K562 (cell line): ENCODE measurements around the gene HAPSTR1. TPM values are rescaled to one million over a fixed set of nuclear protein-coding genes. Genes with fewer than 3 reads are reported as not detected.

Source experiments
- BRF1 ChIP-seq: IDR thresholded peaks from 3 replicates; pipeline ENCODE4 v1.6.1; 2011; ENCODE audit warnings: borderline replicate concordance, mild to moderate bottlenecking; ENCODE audit not compliant: insufficient read length; ENCODE audit errors: extremely low read depth
- CBX3 ChIP-seq, 2 experiments: IDR thresholded peaks; 1 replicate in 1 of 2; 2 replicates in 1 of 2; pipeline ENCODE4 v1.6.1; 2012; ENCODE audit warnings: inconsistent platforms in 2 of 2, low read length in 2 of 2, borderline replicate concordance in 1 of 2, control low read depth in 1 of 2
- CREM ChIP-seq: IDR thresholded peaks from 2 replicates; pipeline ENCODE4 v1.6.1; 2014; ENCODE audit warnings: antibody characterized with exemption, low read depth
- CXXC5 ChIP-seq: fragments of 250-450 bp; sonication (Bioruptor Pico); IDR thresholded peaks from 2 replicates; pipeline ENCODE4 v1.8.0; 2022; ENCODE audit warnings: inconsistent platforms, mild to moderate bottlenecking, moderate library complexity
- DACH1 ChIP-seq: fragments of 450-650 bp; IDR thresholded peaks from 2 replicates; pipeline ENCODE4 v1.6.1; 2018; ENCODE audit not compliant: partially characterized antibody
- ELF1 ChIP-seq: fragments of 200-800 bp; sonication (Bioruptor generic); IDR thresholded peaks from 2 replicates; pipeline ENCODE4 v1.6.1; 2016; ENCODE audit warnings: missing genetic modification characterization, missing compliant biosample characterization
- EZH2 ChIP-seq: IDR thresholded peaks from 2 replicates; pipeline ENCODE4 v1.6.1; 2012; ENCODE audit warnings: low read depth, mild to moderate bottlenecking, inconsistent platforms, low read length, borderline replicate concordance
- GABPB1 ChIP-seq: sonication (generic); formaldehyde crosslinking; IDR thresholded peaks from 2 replicates; pipeline ENCODE4 v1.8.0; 2022; ENCODE audit warnings: mild to moderate bottlenecking, missing genetic modification reagents
- GATAD2A ChIP-seq: fragments of 450-650 bp; IDR thresholded peaks from 2 replicates; pipeline ENCODE4 v1.6.1; 2017
- REST ChIP-seq, 2 experiments: fragments of 450-650 bp; formaldehyde crosslinking in 1 of 2; IDR thresholded peaks; 2 replicates each; pipeline versions ENCODE4 v1.4.0 to v1.6.1; 2014 to 2020; ENCODE audit warnings: mild to moderate bottlenecking in 2 of 2, borderline replicate concordance in 1 of 2, low read depth in 1 of 2
- TAF1 ChIP-seq: IDR thresholded peaks from 2 replicates; pipeline ENCODE4 v1.6.1; 2011; ENCODE audit warnings: mild to moderate bottlenecking, low read length, moderate library complexity; ENCODE audit not compliant: insufficient read depth, control insufficient read depth, severe bottlenecking; ENCODE audit errors: extremely low read depth
- ZNF253 ChIP-seq: fragments of 250-450 bp; sonication (Bioruptor Pico); conservative IDR thresholded peaks from 2 replicates; pipeline ENCODE4 v1.6.1; 2021; ENCODE audit warnings: mild to moderate bottlenecking
- ZNF583 ChIP-seq: fragments of 250-450 bp; sonication (Bioruptor Pico); IDR thresholded peaks from 2 replicates; pipeline ENCODE4 v1.4.0; 2020
- ZNF609 ChIP-seq: sonication (generic); formaldehyde crosslinking; IDR thresholded peaks from 2 replicates; pipeline ENCODE4 v1.8.1; 2023; ENCODE audit warnings: missing genetic modification reagents, mild to moderate bottlenecking, borderline replicate concordance
- polyA plus RNA-seq, 8 experiments: library from polyadenylated mRNA; depleted of rRNA in 4 of 8; stranded (reverse) in 5 of 8; unstranded in 3 of 8; fragments of >200 nt; fragmentation: Nextera tagmentation in 2 of 8; fragmentation: Illumina TruSeq in 1 of 8; extraction: Ambion mirVana in 2 of 8; extraction: Trizol in 1 of 8; gene quantifications; 2 replicates each; pipeline versions ENCODE4 v1.2.1 to v1.2.3, GENCODE V29; 2011 to 2014; ENCODE audit warnings: inconsistent platforms in 1 of 8, missing spikeins in 1 of 8
- total RNA-seq, 7 experiments: library from RNA; depleted of rRNA in 6 of 7; stranded (reverse); fragments of >200 nt in 6 of 7; fragmentation: Illumina TruSeq in 2 of 7; extraction: Trizol in 2 of 7; gene quantifications; 2 replicates each; pipeline versions ENCODE4 v1.2.1 to v1.2.3, GENCODE V29; 2011 to 2021; ENCODE audit warnings: low replicate concordance in 1 of 7

The HAPSTR1 gene
- total and polyA plus RNA-seq, 9 of the 15 experiments (the other 6 are each of a cell fraction or from before 2014, with no cell fraction given) = 10.8 to 67.9 (median 36.5) TPM

- TF ChIP-seq ZNF609 (CRISPR knock-in tag) (no peak), ZNF583 (CRISPR knock-in tag) (no peak), CREM (peak; percentile 74), BRF1 (no peak), ZNF253 (CRISPR knock-in tag) (no peak), REST (IDR thresholded peaks at IDR 0.05; ENCODE audit: borderline replicate concordance) (peak; percentile 92), REST (CRISPR knock-in tag; IDR thresholded peaks at IDR 0.05; ENCODE audit: low read depth) (no peak), GABPB1 (CRISPR knock-in tag) (peak; percentile 58; the same call in 1 of the 2 replicates), CXXC5 (CRISPR knock-in tag) (peak; percentile 19; the same call in 1 of the 2 replicates), TAF1 (peak; percentile 27), ELF1 (tag) (peak; percentile 39; the same call in 1 of the 2 replicates), GATAD2A (no peak), EZH2 (no peak), CBX3 (IDR thresholded peaks at IDR 0.05; ENCODE audit: borderline replicate concordance in 1 of 2, low read length in 2 of 2) (no peak), DACH1 (no peak)
These were observed 38.3 kb upstream of the HAPSTR1 start (continued) for GRCh38 chr16:9053006-9053601.
